A549 (cell line): Measurements from ENCODE around the gene SETBP1. TPM values are rescaled to one million over a fixed set of nuclear protein-coding genes. Genes with fewer than 3 reads are reported as not detected.

Experiments
- ATAC-seq, 2 experiments: fragments of 200-7000 bp in 1 of 2; fragments of >200 bp in 1 of 2; cut with Nextera tagmentation in 1 of 2; cut with Tn5 transposase in 1 of 2; 3 replicates each; pipeline versions ENCODE4 v1.8.0 to v1.9.1; 2018 to 2020; ENCODE audit warnings: mild to moderate bottlenecking in 1 of 2, moderate library complexity in 1 of 2
- CTCF ChIA-PET: fragments of 300-600 bp; sonication (Branson Sonifier 250); formaldehyde crosslinking; extraction: SDS; loops from one replicate; lab custom pipeline; 2021; ENCODE audit warnings: antibody characterized with exemption, inconsistent platforms; lab: Yijun Ruan, JAX
- POLR2A ChIA-PET: fragments of 350-600 bp; formaldehyde crosslinking; extraction: SDS; loops from one replicate; lab custom pipeline; 2021; ENCODE audit warnings: antibody characterized with exemption, inconsistent platforms; lab: Yijun Ruan, JAX
- DNase-seq, 2 experiments: peaks; one replicate each; pipeline versions ENCODE4 v3.0.0 to v3.0.0-alpha.2; 2011 to 2016; ENCODE audit warnings: low read depth in 1 of 2, low spot score in 1 of 2
- FAIRE-seq: peaks from 2 replicates; lab custom pipeline; 2011; peaks lifted over from hg19 to GRCh38; lab: Jason Lieb, UNC
- H3K27ac ChIP-seq, 2 experiments: fragments of >200 bp; sonication (Bioruptor Twin); formaldehyde crosslinking; 3 replicates each; pipeline ENCODE4 v1.5.1; 2016 to 2017
- H3K4me1 ChIP-seq: fragments of >200 bp; sonication (Bioruptor Twin); formaldehyde crosslinking; 3 replicates; pipeline ENCODE4 v1.6.1; 2016
- H3K4me2 ChIP-seq: fragments of >200 bp; sonication (Bioruptor Twin); formaldehyde crosslinking; 3 replicates; pipeline ENCODE4 v1.6.1; 2016
- H3K4me3 ChIP-seq: fragments of >200 bp; sonication (Bioruptor Twin); formaldehyde crosslinking; 3 replicates; pipeline ENCODE4 v1.5.1; 2016
- H3K9me3 ChIP-seq: fragments of >200 bp; sonication (Bioruptor Twin); formaldehyde crosslinking; 3 replicates; pipeline ENCODE4 v1.6.1; 2016
- BHLHE40 ChIP-seq: IDR thresholded peaks from 2 replicates; pipeline ENCODE4 v1.6.1; 2012; ENCODE audit warnings: low read depth, low read length, inconsistent platforms
- CBX8 ChIP-seq: fragments of 200-600 bp; sonication (generic); IDR thresholded peaks from 2 replicates; pipeline ENCODE4 v1.6.1; 2016
- EHMT2 ChIP-seq: fragments of 200-600 bp; sonication (generic); IDR thresholded peaks from 2 replicates; pipeline ENCODE4 v1.6.1; 2016; ENCODE audit warnings: antibody characterized with exemption, low read depth, mild to moderate bottlenecking, moderate library complexity
- EP300 ChIP-seq, 2 experiments: fragments of >200 bp; sonication (Bioruptor Twin); formaldehyde crosslinking; IDR thresholded peaks; 2 replicates in 1 of 2; 3 replicates in 1 of 2; pipeline ENCODE4 v1.6.1; 2016 to 2017
- POLR2A ChIP-seq: IDR thresholded peaks from 2 replicates; pipeline ENCODE4 v1.6.1; 2012; ENCODE audit warnings: mild to moderate bottlenecking, low read length
- POLR2AphosphoS2 ChIP-seq: conservative IDR thresholded peaks from 2 replicates; pipeline ENCODE4 v1.6.1; 2012; ENCODE audit warnings: low read length, improper control_type of control experiment, inconsistent platforms
- RFX5 ChIP-seq: fragments of 450-650 bp; IDR thresholded peaks from 2 replicates; pipeline ENCODE4 v1.7.1; 2014; ENCODE audit warnings: antibody characterized with exemption, mild to moderate bottlenecking, moderate library complexity
- TFCP2L1 ChIP-seq: fragments of 250-450 bp; sonication (Bioruptor Pico); IDR thresholded peaks from 2 replicates; pipeline ENCODE4 v1.5.0; 2021; ENCODE audit warnings: mild to moderate bottlenecking
- ZFP36 ChIP-seq: fragments of 450-650 bp; IDR thresholded peaks from 2 replicates; pipeline ENCODE4 v1.6.1; 2014; ENCODE audit warnings: borderline replicate concordance; ENCODE audit not compliant: partially characterized antibody
- ZNF302 ChIP-seq: fragments of 250-450 bp; sonication (Bioruptor Pico); IDR thresholded peaks from 2 replicates; pipeline ENCODE4 v1.9.0; 2021; ENCODE audit warnings: inconsistent platforms, mild to moderate bottlenecking, moderate library complexity
- WGBS: methylation state at CpG from one replicate; pipeline ENCODE4 v1.1.6; 2017; ENCODE audit errors: missing lambda C conversion rate; 5-methylcytosine and 5-hydroxymethylcytosine counted together
- polyA plus RNA-seq, 4 experiments: library from polyadenylated mRNA; depleted of rRNA in 3 of 4; stranded (reverse); fragments of >200 nt; fragmentation: RNase III in 1 of 4; extraction: RNeasy Plus Mini Kit Qiagen cat#74134 plus additional on column Dnase treatment in 1 of 4; gene quantifications; 2 replicates in 3 of 4; 3 replicates in 1 of 4; pipeline ENCODE4 v1.2.3, GENCODE V29; 2011 to 2017
- TF ChIP-seq, protein P1 (sequence below): IDR thresholded peaks from 2 replicates; pipeline ENCODE4 v1.6.1; 2012; ENCODE audit warnings: low read depth, borderline replicate concordance
- TF ChIP-seq, protein P2 (sequence below): fragments of 200-600 bp; sonication (generic); IDR thresholded peaks from 2 replicates; pipeline ENCODE4 v1.6.1; 2016; ENCODE audit warnings: antibody characterized with exemption, mild to moderate bottlenecking, moderate library complexity
- TF ChIP-seq, protein P3 (sequence below): IDR thresholded peaks from 2 replicates; pipeline ENCODE4 v1.6.1; 2012
- TF ChIP-seq, protein P4 (sequence below): fragments of >200 bp; sonication (Bioruptor Twin); formaldehyde crosslinking; IDR thresholded peaks from 3 replicates; pipeline ENCODE4 v1.6.1; 2016
- TF ChIP-seq, protein P5 (sequence below): fragments of >200 bp; sonication (Bioruptor Twin); formaldehyde crosslinking; IDR thresholded peaks from 2 replicates; pipeline ENCODE4 v1.6.1; 2016
- TF ChIP-seq, protein P6 (sequence below): fragments of 450-650 bp; IDR thresholded peaks from 2 replicates; pipeline ENCODE4 v1.6.1; 2014; ENCODE audit warnings: antibody characterized with exemption
- TF ChIP-seq, protein P7 (sequence below): fragments of 250-450 bp; sonication (Bioruptor Pico); IDR thresholded peaks from 2 replicates; pipeline ENCODE4 v1.5.0; 2020; ENCODE audit warnings: low read depth, mild to moderate bottlenecking, moderate library complexity
- TF ChIP-seq, protein P8 (sequence below): fragments of >200 bp; sonication (Bioruptor Twin); formaldehyde crosslinking; IDR thresholded peaks from 3 replicates; pipeline ENCODE4 v1.5.1; 2016

SETBP1 gene
- polyA plus RNA-seq, 2 of the 4 experiments (the other 2 are of a cell fraction) = 0.50 to 1.9 TPM

DNA sequence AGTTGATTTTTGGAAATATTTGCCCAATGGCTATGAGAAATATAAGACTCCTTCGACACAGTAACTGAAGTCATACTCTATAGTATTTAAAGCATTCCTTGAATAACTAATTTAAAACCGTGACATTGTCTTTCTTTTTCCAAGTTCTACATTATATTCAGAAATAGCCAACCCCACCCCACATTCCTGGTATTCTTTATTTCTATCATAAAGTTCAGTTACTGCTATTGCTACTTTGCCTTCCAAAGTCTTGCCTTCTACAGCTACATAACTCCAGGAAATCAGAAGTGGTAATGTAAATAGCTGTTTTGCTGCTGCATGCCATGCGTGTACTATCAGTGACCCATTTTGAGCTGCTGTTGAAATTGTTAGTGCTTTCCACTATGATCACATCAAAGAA lies 45.1 kb upstream of the SETBP1 start:
- H3K27ac ChIP-seq = no peak overlapping the region
- peaks cover 21% of the 10 kb centered on the region for H3K4me1 ChIP-seq
- ChIA-PET POLR2A (no interaction called here), CTCF (no interaction called here)
- no peak for FAIRE-seq
- no peaks in the 10 kb centered on the region for H3K9me3 ChIP-seq
- ATAC-seq = no peak
- DNase-seq = no peak
- H3K4me3 ChIP-seq = no peak overlapping the region
- no peak overlapping the region for H3K4me2 ChIP-seq
- TF ChIP-seq, protein P1, sequence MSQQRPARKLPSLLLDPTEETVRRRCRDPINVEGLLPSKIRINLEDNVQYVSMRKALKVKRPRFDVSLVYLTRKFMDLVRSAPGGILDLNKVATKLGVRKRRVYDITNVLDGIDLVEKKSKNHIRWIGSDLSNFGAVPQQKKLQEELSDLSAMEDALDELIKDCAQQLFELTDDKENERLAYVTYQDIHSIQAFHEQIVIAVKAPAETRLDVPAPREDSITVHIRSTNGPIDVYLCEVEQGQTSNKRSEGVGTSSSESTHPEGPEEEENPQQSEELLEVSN = no peak
- no peak for TF ChIP-seq TFCP2L1 (CRISPR knock-in tag)
- TF ChIP-seq, protein P2, sequence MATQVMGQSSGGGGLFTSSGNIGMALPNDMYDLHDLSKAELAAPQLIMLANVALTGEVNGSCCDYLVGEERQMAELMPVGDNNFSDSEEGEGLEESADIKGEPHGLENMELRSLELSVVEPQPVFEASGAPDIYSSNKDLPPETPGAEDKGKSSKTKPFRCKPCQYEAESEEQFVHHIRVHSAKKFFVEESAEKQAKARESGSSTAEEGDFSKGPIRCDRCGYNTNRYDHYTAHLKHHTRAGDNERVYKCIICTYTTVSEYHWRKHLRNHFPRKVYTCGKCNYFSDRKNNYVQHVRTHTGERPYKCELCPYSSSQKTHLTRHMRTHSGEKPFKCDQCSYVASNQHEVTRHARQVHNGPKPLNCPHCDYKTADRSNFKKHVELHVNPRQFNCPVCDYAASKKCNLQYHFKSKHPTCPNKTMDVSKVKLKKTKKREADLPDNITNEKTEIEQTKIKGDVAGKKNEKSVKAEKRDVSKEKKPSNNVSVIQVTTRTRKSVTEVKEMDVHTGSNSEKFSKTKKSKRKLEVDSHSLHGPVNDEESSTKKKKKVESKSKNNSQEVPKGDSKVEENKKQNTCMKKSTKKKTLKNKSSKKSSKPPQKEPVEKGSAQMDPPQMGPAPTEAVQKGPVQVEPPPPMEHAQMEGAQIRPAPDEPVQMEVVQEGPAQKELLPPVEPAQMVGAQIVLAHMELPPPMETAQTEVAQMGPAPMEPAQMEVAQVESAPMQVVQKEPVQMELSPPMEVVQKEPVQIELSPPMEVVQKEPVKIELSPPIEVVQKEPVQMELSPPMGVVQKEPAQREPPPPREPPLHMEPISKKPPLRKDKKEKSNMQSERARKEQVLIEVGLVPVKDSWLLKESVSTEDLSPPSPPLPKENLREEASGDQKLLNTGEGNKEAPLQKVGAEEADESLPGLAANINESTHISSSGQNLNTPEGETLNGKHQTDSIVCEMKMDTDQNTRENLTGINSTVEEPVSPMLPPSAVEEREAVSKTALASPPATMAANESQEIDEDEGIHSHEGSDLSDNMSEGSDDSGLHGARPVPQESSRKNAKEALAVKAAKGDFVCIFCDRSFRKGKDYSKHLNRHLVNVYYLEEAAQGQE = no peak
- TF ChIP-seq ZFP36 = no peak
- no peak for TF ChIP-seq BHLHE40
- no peak for TF ChIP-seq POLR2A
- no peak for TF ChIP-seq RFX5
- 75% methylated on average over 3 of the region's 3 CpGs for WGBS

DNA sequence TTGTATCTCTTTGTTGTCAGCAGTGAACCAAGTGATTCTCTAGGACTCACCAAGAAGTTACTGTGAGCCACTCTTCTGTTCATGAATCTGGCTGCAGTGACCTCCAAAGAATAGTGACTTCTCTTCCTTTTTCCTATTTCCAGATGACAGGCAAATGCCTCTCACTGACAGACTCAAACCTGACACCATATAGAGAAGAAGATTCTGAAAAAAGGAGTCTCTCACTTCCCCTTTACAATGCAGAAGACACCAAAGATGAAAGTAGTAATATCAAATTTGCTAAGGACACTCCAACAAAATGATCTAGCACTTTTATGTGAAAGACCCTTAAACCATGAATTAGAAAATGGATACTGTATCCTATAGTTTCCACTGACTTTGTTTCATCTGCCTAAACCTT lies 44.4 kb upstream of the SETBP1 start:
- H3K27ac ChIP-seq = no peak overlapping the region
- H3K4me2 ChIP-seq = no peak overlapping the region
- no peak overlapping the region for H3K4me3 ChIP-seq
- DNase-seq (no peak), ATAC-seq (no peak), FAIRE-seq (no peak)
- TF ChIP-seq EHMT2 (no peak), EP300 (IDR thresholded peaks at IDR 0.05) (no peak), CBX8 (no peak), POLR2AphosphoS2 (no peak), ZNF302 (CRISPR knock-in tag) (no peak), ZFP36 (no peak)
- TF ChIP-seq, protein P3, sequence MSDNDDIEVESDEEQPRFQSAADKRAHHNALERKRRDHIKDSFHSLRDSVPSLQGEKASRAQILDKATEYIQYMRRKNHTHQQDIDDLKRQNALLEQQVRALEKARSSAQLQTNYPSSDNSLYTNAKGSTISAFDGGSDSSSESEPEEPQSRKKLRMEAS = no peak
- TF ChIP-seq, protein P4, sequence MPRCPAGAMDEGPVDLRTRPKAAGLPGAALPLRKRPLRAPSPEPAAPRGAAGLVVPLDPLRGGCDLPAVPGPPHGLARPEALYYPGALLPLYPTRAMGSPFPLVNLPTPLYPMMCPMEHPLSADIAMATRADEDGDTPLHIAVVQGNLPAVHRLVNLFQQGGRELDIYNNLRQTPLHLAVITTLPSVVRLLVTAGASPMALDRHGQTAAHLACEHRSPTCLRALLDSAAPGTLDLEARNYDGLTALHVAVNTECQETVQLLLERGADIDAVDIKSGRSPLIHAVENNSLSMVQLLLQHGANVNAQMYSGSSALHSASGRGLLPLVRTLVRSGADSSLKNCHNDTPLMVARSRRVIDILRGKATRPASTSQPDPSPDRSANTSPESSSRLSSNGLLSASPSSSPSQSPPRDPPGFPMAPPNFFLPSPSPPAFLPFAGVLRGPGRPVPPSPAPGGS = no peak
- TF ChIP-seq, protein P1 = no peak
- TF ChIP-seq, protein P5, sequence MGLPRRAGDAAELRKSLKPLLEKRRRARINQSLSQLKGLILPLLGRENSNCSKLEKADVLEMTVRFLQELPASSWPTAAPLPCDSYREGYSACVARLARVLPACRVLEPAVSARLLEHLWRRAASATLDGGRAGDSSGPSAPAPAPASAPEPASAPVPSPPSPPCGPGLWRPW = no peak
- TF ChIP-seq, protein P6, sequence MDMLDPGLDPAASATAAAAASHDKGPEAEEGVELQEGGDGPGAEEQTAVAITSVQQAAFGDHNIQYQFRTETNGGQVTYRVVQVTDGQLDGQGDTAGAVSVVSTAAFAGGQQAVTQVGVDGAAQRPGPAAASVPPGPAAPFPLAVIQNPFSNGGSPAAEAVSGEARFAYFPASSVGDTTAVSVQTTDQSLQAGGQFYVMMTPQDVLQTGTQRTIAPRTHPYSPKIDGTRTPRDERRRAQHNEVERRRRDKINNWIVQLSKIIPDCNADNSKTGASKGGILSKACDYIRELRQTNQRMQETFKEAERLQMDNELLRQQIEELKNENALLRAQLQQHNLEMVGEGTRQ = no peak
- TF ChIP-seq, protein P7, sequence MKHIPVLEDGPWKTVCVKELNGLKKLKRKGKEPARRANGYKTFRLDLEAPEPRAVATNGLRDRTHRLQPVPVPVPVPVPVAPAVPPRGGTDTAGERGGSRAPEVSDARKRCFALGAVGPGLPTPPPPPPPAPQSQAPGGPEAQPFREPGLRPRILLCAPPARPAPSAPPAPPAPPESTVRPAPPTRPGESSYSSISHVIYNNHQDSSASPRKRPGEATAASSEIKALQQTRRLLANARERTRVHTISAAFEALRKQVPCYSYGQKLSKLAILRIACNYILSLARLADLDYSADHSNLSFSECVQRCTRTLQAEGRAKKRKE (CRISPR knock-in tag) = no peak
- TF ChIP-seq, protein P8, sequence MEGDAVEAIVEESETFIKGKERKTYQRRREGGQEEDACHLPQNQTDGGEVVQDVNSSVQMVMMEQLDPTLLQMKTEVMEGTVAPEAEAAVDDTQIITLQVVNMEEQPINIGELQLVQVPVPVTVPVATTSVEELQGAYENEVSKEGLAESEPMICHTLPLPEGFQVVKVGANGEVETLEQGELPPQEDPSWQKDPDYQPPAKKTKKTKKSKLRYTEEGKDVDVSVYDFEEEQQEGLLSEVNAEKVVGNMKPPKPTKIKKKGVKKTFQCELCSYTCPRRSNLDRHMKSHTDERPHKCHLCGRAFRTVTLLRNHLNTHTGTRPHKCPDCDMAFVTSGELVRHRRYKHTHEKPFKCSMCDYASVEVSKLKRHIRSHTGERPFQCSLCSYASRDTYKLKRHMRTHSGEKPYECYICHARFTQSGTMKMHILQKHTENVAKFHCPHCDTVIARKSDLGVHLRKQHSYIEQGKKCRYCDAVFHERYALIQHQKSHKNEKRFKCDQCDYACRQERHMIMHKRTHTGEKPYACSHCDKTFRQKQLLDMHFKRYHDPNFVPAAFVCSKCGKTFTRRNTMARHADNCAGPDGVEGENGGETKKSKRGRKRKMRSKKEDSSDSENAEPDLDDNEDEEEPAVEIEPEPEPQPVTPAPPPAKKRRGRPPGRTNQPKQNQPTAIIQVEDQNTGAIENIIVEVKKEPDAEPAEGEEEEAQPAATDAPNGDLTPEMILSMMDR = no peak
- ChIA-PET POLR2A (no interaction called here), CTCF (no interaction called here)
- peaks cover 21% of the 10 kb centered on the region for H3K4me1 ChIP-seq
- no peaks in the 10 kb centered on the region for H3K9me3 ChIP-seq
